ENCODE measurements around the gene QPCTL. TPM values are rescaled to one million over a fixed set of nuclear protein-coding genes. Genes with fewer than 3 reads are reported as not detected.

QPCTL gene
- total and polyA plus RNA-seq, 10 of the 15 experiments (the other 5 are each of a cell fraction or from before 2014, with no cell fraction given): 1.1 to 22.6 (median 11.2) TPM

GRCh38 chr19:45645631-45646344, 46.7 kb upstream of the QPCTL start (continued):
- TF ChIP-seq BMI1 (IDR thresholded peaks at IDR 0.05; ENCODE audit: borderline replicate concordance) (0 out of 2 replicates have a peak, but pooled peaks have one; percentile 6), E2F8 (IDR thresholded peaks at IDR 0.05; ENCODE audit: low read depth, partially characterized antibody) (no peak), RAD21 (IDR thresholded peaks at IDR 0.05; ENCODE audit: insufficient read depth, low read depth, low read length) (no peak), USF2 (IDR thresholded peaks at IDR 0.05; ENCODE audit: borderline replicate concordance, low read depth, low read length) (no peak), SREBF1 (IDR thresholded peaks at IDR 0.05; ENCODE audit: low read length) (no peak), SP1 (IDR thresholded peaks at IDR 0.05; ENCODE audit: low read depth, low read length) (peak; percentile 97), CHD4 (IDR thresholded peaks at IDR 0.05) (no peak), IKZF1 (conservative IDR thresholded peaks at IDR 0.05) (peak; percentile 50), E2F4 (IDR thresholded peaks at IDR 0.05; ENCODE audit: low read depth, low read length) (no peak), BCLAF1 (IDR thresholded peaks at IDR 0.05) (no peak), IKZF2 (IDR thresholded peaks at IDR 0.05) (peak; percentile 64 to 66), SKIL (IDR thresholded peaks at IDR 0.05; ENCODE audit: low read depth, poor library complexity, severe bottlenecking) (peak; percentile 76), PBX3 (IDR thresholded peaks at IDR 0.05; ENCODE audit: insufficient replicate concordance, low read depth, low read length) (no peak), TBL1XR1 (IDR thresholded peaks at IDR 0.05; ENCODE audit: low read depth, low read length) (0 out of 2 replicates have a peak, but pooled peaks have one; percentile 6), CTCF (IDR thresholded peaks at IDR 0.05 in 2 of 3, conservative IDR thresholded peaks at IDR 0.05 in 1 of 3; ENCODE audit: control insufficient read depth in 2 of 3, extremely low read depth in 1 of 3, insufficient read depth in 1 of 3, low read depth in 3 of 3, low read length in 3 of 3) (no peak)
